ENCODE results near the gene MMD.

The MMD gene

DNA sequence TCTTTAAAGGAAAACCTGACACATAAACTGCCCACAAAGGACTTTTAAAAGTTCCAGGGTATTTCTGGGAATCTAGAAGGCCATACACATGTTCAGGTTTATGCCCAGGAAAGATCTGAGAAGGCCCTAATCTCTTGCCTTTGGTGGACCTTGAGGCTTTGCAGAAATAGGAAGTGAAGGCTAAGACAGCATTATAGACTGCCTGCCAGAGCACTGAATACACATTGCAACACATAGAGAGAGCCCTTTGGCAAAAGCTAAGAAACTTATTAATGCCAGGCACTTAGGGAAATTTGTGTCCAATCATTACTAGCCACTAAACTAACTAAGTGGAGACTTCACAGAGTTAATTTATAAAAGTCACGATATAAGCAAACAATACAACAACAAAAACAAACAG is 70.4 kb downstream of the MMD start:
- Histone ChIP-seq H3K9me3 (ENCODE audit: control insufficient read depth, low read length) (no peaks in the 10 kb centered on the region), H3K18ac (ENCODE audit: low read depth in 1 of 2, low read length in 2 of 2) (no peak overlapping the region), H3K14ac (ENCODE audit: low read length in 2 of 2) (no peak overlapping the region), H2AK5ac (ENCODE audit: low read length, severe bottlenecking) (no peak overlapping the region), H3K4me1 (ENCODE audit: control insufficient read depth, insufficient read depth, low read depth, low read length) (no peaks in the 10 kb centered on the region), H3K27me3 (ENCODE audit: control insufficient read depth in 1 of 2, insufficient read depth in 1 of 2, low read length in 2 of 2) (peaks cover 0 to 1% of the 10 kb centered on the region in 2 experiments), H2BK12ac (ENCODE audit: low read length in 2 of 2) (no peak overlapping the region), H2BK5ac (ENCODE audit: low read depth, low read length, poor library complexity, severe bottlenecking) (no peak overlapping the region), H3K4me3 (ENCODE audit: insufficient read depth in 1 of 2, low read depth in 1 of 2, low read length in 2 of 2) (no peak overlapping the region), H2BK120ac (ENCODE audit: low read depth, low read length) (no peak overlapping the region), H4K91ac (ENCODE audit: low read length) (no peak overlapping the region), H3K4me2 (ENCODE audit: low read length, poor library complexity, severe bottlenecking) (no peak overlapping the region), H3K27ac (ENCODE audit: low read length, poor library complexity, severe bottlenecking) (no peak overlapping the region), H4K8ac (ENCODE audit: low read length) (no peak overlapping the region), H3K4ac (ENCODE audit: low read depth in 1 of 2, low read length in 2 of 2) (no peak overlapping the region), H3K79me1 (replicated peaks; ENCODE audit: low read length, poor library complexity, severe bottlenecking) (no peaks in the 10 kb centered on the region), H3K23ac (ENCODE audit: low read length in 2 of 2) (no peak overlapping the region), H3K36me3 (ENCODE audit: control insufficient read depth in 1 of 2, insufficient read depth in 2 of 2, low read depth in 1 of 2, low read length in 2 of 2) (no peaks in the 10 kb centered on the region), H2AFZ (ENCODE audit: low read depth, low read length) (no peak overlapping the region), H3K9ac (ENCODE audit: low read length) (no peak overlapping the region), H2BK15ac (ENCODE audit: low read depth, poor library complexity, severe bottlenecking) (no peak overlapping the region)
- WGBS, result 88% methylated on average over 1 of the region's 1 CpG
- DNase-seq, result no peak

- no peak overlapping the region for H2AFZ ChIP-seq (ENCODE audit: low read depth, low read length)
- no peaks in the 10 kb centered on the region for H3K36me3 ChIP-seq (ENCODE audit: control insufficient read depth in 1 of 2, insufficient read depth in 2 of 2, low read depth in 1 of 2, low read length in 2 of 2)
- no peak overlapping the region for H3K4me3 ChIP-seq (ENCODE audit: insufficient read depth in 1 of 2, low read depth in 1 of 2, low read length in 2 of 2)
- no peaks in the 10 kb centered on the region for H3K27me3 ChIP-seq (ENCODE audit: control insufficient read depth in 1 of 2, insufficient read depth in 1 of 2, low read length in 2 of 2)
- no peak overlapping the region for H3K14ac ChIP-seq (ENCODE audit: low read length in 2 of 2)
- no peaks in the 10 kb centered on the region for H3K9me3 ChIP-seq (ENCODE audit: control insufficient read depth, low read length)
- H3K9ac ChIP-seq (ENCODE audit: low read length), result no peak overlapping the region
- 72% methylated on average over 2 of the region's 2 CpGs for WGBS
- H2BK5ac ChIP-seq (ENCODE audit: low read depth, low read length, poor library complexity, severe bottlenecking), result no peak overlapping the region
- H3K18ac ChIP-seq (ENCODE audit: low read depth in 1 of 2, low read length in 2 of 2), result no peak overlapping the region
- no peaks in the 10 kb centered on the region for H3K4me1 ChIP-seq (ENCODE audit: control insufficient read depth, insufficient read depth, low read depth, low read length)
- H4K8ac ChIP-seq (ENCODE audit: low read length), result no peak overlapping the region
- H3K23ac ChIP-seq (ENCODE audit: low read length in 2 of 2), result no peak overlapping the region
- DNase-seq, result no peak
- H3K4ac ChIP-seq (ENCODE audit: low read depth in 1 of 2, low read length in 2 of 2), result no peak overlapping the region
- no peak overlapping the region for H2BK12ac ChIP-seq (ENCODE audit: low read length in 2 of 2)
- H3K4me2 ChIP-seq (ENCODE audit: low read length, poor library complexity, severe bottlenecking), result no peak overlapping the region
- H2BK120ac ChIP-seq (ENCODE audit: low read depth, low read length), result no peak overlapping the region
- H3K79me1 ChIP-seq (replicated peaks; ENCODE audit: low read length, poor library complexity, severe bottlenecking), result no peaks in the 10 kb centered on the region
- no peak overlapping the region for H4K91ac ChIP-seq (ENCODE audit: low read length)
- no peak overlapping the region for H2AK5ac ChIP-seq (ENCODE audit: low read length, severe bottlenecking)
- no peak overlapping the region for H3K27ac ChIP-seq (ENCODE audit: low read length, poor library complexity, severe bottlenecking)
- H2BK15ac ChIP-seq (ENCODE audit: low read depth, poor library complexity, severe bottlenecking), result no peak overlapping the region
Measured at GRCh38 chr17:55350825-55351205, 70.8 kb downstream of the MMD start.

GRCh38 chr17:55348749-55349354 is 72.8 kb downstream of the MMD start:
- no peak overlapping the region for H3K4me2 ChIP-seq (ENCODE audit: low read length, poor library complexity, severe bottlenecking)
- H3K79me1 ChIP-seq (replicated peaks; ENCODE audit: low read length, poor library complexity, severe bottlenecking), result no peaks in the 10 kb centered on the region
- no peak overlapping the region for H2BK15ac ChIP-seq (ENCODE audit: low read depth, poor library complexity, severe bottlenecking)
- no peak overlapping the region for H3K27ac ChIP-seq (ENCODE audit: low read length, poor library complexity, severe bottlenecking)
- peak; percentile 56 for DNase-seq
- no peak overlapping the region for H2AK5ac ChIP-seq (ENCODE audit: low read length, severe bottlenecking)
- no peak overlapping the region for H3K4ac ChIP-seq (ENCODE audit: low read depth in 1 of 2, low read length in 2 of 2)
- no peak overlapping the region for H3K18ac ChIP-seq (ENCODE audit: low read depth in 1 of 2, low read length in 2 of 2)
- no peak overlapping the region for H2BK120ac ChIP-seq (ENCODE audit: low read depth, low read length)
- H3K4me1 ChIP-seq (ENCODE audit: control insufficient read depth, insufficient read depth, low read depth, low read length), result no peaks in the 10 kb centered on the region
- no peak overlapping the region for H2BK5ac ChIP-seq (ENCODE audit: low read depth, low read length, poor library complexity, severe bottlenecking)
- H3K9me3 ChIP-seq (ENCODE audit: control insufficient read depth, low read length), result no peaks in the 10 kb centered on the region
- H3K4me3 ChIP-seq (ENCODE audit: insufficient read depth in 1 of 2, low read depth in 1 of 2, low read length in 2 of 2), result no peak overlapping the region
- H3K36me3 ChIP-seq (ENCODE audit: control insufficient read depth in 1 of 2, insufficient read depth in 2 of 2, low read depth in 1 of 2, low read length in 2 of 2), result no peaks in the 10 kb centered on the region
- H2AFZ ChIP-seq (ENCODE audit: low read depth, low read length), result no peak overlapping the region
- 24% methylated on average over 8 of the region's 10 CpGs for WGBS
- H3K14ac ChIP-seq (ENCODE audit: low read length in 2 of 2), result no peak overlapping the region
- no peak overlapping the region for H2BK12ac ChIP-seq (ENCODE audit: low read length in 2 of 2)
- H3K23ac ChIP-seq (ENCODE audit: low read length in 2 of 2), result no peak overlapping the region
- no peak overlapping the region for H3K9ac ChIP-seq (ENCODE audit: low read length)
- H4K91ac ChIP-seq (ENCODE audit: low read length), result no peak overlapping the region
- H4K8ac ChIP-seq (ENCODE audit: low read length), result no peak overlapping the region
- no peaks in the 10 kb centered on the region for H3K27me3 ChIP-seq (ENCODE audit: control insufficient read depth in 1 of 2, insufficient read depth in 1 of 2, low read length in 2 of 2)

DNA sequence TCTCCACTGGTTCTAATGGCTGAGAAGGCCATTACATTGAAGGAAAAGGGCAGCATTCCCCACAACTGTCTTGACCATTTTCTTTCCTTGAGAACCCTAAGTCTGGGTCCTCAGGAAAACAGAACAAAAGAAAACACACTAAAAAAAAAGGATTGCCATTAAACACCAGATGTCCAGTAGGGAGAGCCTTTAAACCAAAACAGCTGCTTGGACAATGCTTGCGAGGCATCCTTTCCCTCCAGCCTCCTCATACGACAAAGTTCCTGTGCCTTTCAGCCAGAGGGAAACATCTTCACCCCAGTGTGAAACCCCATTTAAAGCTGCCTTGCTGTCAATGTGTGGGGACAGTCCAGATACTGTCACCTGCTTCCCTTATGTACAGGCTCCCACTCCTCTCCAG is 74.3 kb downstream of the MMD start:
- no peak overlapping the region for H2BK5ac ChIP-seq (ENCODE audit: low read depth, low read length, poor library complexity, severe bottlenecking)
- H4K91ac ChIP-seq (ENCODE audit: low read length), result no peak overlapping the region
- H3K9me3 ChIP-seq (ENCODE audit: control insufficient read depth, low read length), result no peaks in the 10 kb centered on the region
- no peak overlapping the region for H2AFZ ChIP-seq (ENCODE audit: low read depth, low read length)
- H3K79me1 ChIP-seq (replicated peaks; ENCODE audit: low read length, poor library complexity, severe bottlenecking), result no peaks in the 10 kb centered on the region
- H3K4me3 ChIP-seq (ENCODE audit: insufficient read depth in 1 of 2, low read depth in 1 of 2, low read length in 2 of 2), result no peak overlapping the region
- WGBS, result 91% methylated on average over 2 of the region's 2 CpGs
- no peak overlapping the region for H2BK15ac ChIP-seq (ENCODE audit: low read depth, poor library complexity, severe bottlenecking)
- H3K4ac ChIP-seq (ENCODE audit: low read depth in 1 of 2, low read length in 2 of 2), result no peak overlapping the region
- H3K4me1 ChIP-seq (ENCODE audit: control insufficient read depth, insufficient read depth, low read depth, low read length), result no peaks in the 10 kb centered on the region
- no peak overlapping the region for H2AK5ac ChIP-seq (ENCODE audit: low read length, severe bottlenecking)
- no peak overlapping the region for H3K9ac ChIP-seq (ENCODE audit: low read length)
- H4K8ac ChIP-seq (ENCODE audit: low read length), result no peak overlapping the region
- no peak overlapping the region for H3K18ac ChIP-seq (ENCODE audit: low read depth in 1 of 2, low read length in 2 of 2)
- no peak overlapping the region for H3K14ac ChIP-seq (ENCODE audit: low read length in 2 of 2)
- H3K36me3 ChIP-seq (ENCODE audit: control insufficient read depth in 1 of 2, insufficient read depth in 2 of 2, low read depth in 1 of 2, low read length in 2 of 2), result no peaks in the 10 kb centered on the region
- H3K27ac ChIP-seq (ENCODE audit: low read length, poor library complexity, severe bottlenecking), result no peak overlapping the region
- no peak overlapping the region for H3K4me2 ChIP-seq (ENCODE audit: low read length, poor library complexity, severe bottlenecking)
- no peak for DNase-seq
- H2BK12ac ChIP-seq (ENCODE audit: low read length in 2 of 2), result no peak overlapping the region
- H2BK120ac ChIP-seq (ENCODE audit: low read depth, low read length), result no peak overlapping the region
- no peaks in the 10 kb centered on the region for H3K27me3 ChIP-seq (ENCODE audit: control insufficient read depth in 1 of 2, insufficient read depth in 1 of 2, low read length in 2 of 2)
- H3K23ac ChIP-seq (ENCODE audit: low read length in 2 of 2), result no peak overlapping the region

All from mesenchymal stem cell (in vitro differentiated cells and primary cell).